HG03139 (cell line): ENCODE results near the gene HRK.

Experiments
- ATAC-seq: cut with Tn5 transposase; IDR thresholded peaks from one replicate; pipeline ENCODE4 v1.9.1; 2021; ENCODE audit not compliant: unreplicated experiment

Gene HRK

DNA sequence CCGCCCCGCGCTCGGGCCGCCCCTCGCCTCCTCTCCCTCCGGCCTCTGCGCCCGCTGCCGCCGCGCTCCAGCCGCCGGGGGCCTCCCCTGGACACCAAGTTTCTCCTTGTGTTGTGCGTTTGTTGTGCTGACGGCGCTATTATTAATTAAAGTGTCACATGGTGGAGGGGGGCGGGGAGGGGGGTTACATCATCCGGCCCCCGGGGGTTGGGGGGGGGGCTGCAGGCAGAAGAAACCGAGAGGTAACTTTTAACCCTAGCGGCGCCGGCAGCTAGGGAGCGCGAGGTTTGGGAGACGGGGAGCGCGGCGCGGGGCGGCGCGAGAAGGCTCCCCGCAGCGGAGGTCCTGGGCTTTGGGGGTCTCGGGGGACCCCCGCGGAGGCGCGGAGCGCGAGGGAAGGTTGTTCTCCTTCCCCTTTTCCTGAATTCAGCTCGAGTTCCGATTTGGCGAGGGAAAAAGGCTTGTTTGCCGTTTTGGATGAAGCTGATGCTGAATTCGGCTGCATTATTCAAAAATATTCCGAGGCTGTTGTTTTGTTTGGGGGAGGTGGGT, at the start of gene HRK:
HRK (minus strand) TSS at position 117 of the 552 bp plus-strand sequence. CDS start 134 bp downstream, outside the sequence.
- no peak for ATAC-seq

DNA sequence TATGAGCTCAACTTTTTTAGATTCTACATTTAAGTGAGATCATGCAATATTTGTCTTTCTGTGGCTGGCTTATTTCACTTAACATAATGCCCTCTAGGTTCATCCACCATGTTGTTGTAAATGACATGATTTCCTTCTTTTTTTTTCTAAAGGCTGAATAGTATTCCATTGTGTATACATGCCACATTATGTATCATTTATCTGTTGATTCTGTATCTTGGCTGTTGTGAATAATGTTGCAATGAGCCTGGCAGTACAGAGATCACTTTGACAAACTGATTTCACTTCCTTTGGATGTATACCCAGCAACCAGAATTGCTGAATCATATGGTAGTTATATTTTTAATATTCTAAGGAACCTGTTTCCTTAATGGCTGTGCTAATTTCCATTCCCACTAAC, 48.6 kb upstream of the HRK start:
- ATAC-seq, result no peak

DNA sequence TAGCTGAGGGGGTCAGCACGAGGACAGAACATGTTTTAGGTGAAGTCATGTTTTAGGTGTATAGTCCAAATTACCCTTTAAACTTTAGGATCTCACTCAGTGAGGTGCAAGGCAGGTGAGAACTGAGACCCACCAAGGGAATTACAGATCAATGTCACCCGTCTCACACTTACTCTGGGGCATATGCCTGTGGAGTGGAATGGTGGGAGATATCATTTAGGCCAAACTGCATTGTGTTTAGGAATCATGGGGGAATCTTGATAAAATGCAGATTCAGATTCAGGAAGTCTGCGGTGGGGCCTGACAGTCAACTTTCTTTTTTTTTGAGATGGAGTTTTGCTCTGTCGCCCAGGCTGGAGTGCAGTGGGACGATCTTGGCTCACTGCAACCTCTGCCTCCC, 47.3 kb upstream of the HRK start:
- no peak for ATAC-seq

DNA sequence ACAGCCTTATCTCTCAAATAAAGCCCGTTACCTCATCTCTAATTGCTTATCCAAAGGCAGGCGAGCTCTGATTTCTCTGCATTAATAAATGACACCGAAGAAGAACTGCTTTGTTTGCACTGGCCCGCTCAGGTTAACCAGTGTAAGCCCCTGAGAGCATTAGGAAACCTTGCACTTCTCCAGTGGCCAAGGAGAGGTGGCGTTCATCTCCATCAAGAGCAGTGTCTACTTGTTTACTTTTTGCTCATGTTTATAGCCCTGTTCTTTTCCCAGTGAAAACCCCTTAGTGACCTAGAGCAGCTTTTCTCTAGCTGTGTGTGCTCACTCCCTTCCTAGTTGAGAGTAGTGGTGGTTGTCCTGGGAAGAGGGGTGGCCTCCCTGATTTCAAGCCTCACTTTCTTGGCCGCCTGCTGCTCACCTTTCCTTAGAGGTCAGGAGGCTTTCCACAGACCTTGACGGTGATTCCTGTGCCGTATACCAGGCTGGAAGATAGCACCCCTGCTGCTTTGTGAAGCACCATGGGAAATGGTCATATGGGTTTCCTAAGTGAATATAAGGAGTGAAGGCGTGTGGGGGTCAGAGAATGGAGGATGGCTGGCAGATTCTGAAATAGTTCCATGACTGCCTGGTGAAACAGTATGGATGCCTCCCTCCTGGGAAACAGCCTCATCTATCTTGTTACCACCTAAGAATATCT, 46.2 kb upstream of the HRK start:
- no peak for ATAC-seq

DNA sequence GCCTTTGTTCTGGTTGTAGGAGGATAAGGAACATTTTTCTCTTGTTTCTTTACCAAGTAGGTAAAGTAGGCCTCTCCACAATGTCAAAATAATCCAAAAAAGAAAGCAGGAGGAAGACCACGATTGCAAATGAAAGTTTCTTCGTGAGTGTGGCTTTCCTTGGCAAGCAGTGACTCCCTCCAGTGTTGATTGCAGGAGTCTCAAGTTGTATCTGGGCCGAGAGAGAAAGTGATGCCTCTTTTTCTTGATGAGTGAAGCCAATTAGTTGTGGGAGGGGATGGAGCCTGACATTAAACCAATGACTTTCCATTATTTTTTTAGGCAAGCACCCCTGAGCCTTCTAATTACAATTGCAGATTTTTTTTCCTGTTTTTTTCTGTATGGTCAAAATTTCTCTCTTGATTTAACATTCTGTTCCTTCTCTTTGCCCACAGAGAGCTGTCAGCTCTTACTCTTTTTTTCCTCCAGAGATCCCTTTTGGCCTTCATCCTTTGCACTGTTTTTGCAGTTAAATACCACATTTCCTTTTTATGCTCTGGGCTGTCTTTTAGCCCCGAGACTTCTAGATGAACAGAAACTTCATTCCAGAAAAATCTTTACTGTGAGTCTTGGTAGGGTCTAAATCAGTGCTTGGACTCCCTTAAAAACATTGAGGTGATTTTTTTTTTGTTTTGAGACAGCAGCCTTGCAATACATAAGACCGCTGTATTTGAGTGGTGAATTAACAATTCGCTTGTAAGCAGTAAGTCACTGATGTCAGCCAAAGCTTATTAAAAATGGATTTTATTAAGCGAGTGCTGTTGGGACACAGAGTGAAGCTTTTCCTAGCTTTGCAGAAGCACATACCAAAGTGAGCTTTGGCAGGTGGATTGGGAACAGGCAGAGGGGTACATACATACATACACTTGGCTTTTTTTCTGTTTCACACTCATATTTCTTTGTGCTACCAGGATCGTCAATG, 45.3 kb upstream of the HRK start:
- no peak for ATAC-seq

DNA sequence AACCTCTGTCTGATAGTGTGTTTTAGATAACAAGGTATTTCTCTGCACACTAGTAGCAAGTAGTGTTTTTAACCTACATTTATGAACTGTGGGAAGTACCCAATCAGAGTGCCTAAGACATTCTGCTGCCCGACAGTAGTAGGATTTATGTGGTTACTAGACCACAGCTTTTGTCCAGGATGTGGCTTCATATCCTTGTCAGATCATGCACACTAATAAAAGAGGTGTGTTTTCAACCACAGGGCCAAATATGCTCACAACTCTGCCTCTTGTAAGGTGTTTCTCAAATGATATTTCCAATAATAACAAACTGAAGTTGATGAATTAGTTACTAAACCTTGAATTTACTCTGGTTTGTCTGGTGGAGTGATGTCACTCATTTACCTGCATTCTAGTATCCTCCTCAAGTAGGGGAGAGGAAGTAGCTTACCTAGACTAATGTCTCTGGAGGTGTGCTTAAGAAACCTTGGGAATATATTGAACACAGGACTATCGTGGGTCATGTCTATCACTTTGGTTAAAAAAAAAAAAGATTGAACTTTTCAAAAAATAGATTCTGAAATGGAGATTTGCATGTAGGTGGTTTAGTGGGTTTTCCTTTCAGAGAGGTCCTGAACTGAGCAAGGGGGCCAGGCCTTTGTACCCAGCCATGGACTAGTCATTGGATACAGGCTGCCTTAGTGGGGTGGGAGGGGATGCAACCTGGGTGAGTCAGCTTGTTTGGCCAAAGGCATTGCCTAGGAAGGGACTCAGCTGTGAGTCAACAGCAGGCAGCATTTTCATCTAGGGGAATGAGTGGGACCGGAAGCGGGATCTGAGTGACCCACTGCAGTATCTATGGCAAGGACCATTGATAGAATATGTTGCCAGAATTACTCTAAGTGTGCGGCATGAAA, 43.6 kb upstream of the HRK start:
- ATAC-seq, result peak; percentile 78

DNA sequence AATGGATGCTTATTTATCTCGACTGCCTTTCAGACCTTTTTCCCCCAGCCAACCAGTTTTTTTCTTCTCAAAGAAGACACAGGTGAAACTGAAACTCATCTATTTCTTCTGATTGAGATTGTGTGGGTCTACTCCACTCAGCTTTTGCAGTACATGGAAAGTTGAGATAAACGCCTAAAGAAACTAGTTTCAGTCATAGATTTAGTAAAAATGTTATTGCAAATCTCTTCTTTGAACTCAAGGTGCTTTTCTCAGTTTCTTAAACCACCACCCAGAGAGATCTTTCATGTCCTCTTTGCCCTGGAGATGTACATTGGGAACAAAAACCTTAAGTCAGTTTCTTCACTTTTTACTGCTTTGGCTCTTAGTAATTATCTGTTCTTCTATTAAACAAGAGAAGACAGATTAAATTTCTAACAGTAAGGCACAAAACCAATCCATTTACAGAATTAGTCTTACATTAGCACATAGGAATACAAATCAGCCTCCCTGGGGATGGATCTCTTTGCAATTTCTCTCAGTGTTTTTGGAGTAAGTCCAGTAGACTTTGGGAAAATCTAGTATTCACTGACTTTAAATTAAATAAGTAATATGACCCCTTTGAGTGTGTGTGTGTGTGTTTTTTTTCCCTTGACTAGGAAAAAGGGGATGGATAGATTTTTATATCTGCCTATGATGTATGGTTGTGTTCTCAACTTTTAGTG, 41.1 kb upstream of the HRK start:
- ATAC-seq, result peak; percentile 37

DNA sequence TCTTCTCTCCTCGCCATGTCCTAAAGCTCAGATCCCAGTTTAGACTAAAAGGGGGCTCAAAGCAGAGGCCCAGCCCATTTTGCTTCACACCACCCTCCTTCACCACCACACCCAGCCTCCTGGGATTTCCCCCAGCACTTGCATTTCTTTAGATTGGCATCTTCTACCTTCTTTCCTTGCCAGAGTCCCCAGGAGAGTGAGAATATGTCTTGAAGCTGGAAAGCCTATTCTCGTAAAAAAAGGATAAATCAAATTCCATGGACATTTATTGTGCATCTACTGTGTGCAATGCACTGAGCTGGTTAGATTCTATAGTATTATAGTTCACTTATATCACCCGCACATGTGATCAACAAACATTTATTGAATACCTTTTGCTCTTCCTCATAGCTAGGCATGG, 39.7 kb upstream of the HRK start:
- no peak for ATAC-seq

DNA sequence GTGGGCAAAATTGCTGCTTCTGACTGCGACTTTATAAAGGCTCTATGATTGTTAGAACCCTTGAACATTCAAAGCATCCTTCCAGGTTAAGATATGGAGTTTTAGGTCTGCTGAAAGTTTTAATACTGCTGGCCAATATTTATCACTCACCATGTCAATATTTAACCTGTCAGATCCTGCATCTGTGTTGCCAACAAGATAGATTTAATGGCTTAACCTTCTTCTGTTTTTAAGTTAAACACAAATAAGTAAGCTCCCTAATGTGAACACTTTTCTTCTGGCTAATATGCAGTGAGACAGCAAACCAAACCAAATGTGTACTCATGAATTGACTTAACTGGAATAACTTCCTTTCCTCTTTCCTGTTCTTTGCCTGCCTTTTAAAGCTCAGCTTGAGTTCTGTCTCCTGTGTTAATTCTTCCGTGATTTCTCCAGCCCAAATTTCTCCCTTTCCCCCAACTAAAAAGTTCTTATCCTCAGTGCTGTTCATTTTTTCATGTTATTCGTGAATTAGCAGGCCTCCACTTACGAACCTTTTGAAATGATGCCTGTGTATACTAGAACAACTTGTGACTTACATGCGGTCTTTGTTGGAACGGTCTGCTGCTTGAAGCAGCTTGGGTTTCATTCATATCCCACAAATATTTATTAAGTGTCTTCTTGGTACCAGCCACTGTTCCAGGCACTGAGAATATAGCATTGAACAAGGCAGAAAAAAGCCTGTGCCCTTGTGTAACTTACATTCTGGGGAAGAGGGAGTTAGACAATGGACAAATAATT, 38.7 kb upstream of the HRK start:
- no peak for ATAC-seq

DNA sequence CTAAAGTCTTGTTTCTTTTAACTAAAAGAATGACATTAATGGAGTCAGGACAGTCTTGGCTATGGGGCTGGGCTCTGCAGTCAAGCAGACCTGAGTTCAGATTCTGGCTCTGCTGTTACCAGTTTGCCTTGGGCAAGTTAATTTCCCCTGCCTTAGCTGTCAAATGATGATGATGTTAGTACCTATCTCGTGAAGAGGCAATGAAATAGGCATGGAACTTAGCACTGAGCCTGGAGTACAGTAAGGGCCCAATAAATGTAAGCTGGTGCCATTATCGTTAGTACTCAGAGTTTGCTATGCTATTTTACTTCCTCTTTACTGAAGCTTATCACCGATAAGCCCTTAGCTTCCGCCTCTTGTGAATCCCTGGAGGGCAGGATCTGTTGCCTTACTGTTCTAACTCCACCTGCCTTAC, 38.0 kb upstream of the HRK start:
- no peak for ATAC-seq

DNA sequence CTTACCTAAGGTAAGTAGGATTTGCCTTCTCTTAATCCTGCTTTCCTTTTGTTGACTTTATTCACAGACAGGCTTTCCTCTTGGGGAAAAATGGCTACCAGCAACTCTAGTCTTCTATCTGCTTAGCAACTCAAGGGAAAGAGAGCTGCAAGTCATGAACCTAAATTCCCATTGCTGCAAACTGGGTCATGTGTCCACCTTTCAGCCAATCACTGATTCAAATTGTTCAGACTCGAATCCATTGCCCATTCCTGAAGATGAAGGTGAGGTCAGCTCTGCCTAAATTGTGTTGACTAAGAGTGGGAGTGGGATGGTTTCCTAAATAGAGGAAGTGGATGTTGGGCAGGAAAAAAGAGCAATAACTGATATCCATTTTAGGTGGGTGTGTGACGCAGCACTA, 37.2 kb upstream of the HRK start:
- ATAC-seq, result no peak

DNA sequence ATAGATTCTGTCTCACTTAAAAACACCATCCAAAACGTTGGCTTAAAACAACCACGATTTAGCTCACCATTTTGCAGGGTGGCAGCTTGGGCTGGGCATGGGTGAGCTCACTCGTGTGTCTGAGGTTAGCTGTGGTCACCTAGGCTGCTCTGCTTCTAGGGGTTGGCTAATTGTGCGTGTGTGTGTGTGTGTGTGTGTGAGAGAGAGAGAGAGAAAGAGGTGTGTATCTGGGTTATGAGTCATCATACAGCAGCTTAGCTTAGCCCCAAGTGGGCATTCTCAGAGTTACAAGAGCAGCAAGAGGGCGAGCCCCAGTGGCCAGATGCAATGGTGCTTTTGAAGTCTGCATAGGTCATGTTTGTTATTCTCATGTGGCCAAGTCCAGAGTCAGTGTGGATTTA, 35.5 kb upstream of the HRK start:
- ATAC-seq, result peak; percentile 84

DNA sequence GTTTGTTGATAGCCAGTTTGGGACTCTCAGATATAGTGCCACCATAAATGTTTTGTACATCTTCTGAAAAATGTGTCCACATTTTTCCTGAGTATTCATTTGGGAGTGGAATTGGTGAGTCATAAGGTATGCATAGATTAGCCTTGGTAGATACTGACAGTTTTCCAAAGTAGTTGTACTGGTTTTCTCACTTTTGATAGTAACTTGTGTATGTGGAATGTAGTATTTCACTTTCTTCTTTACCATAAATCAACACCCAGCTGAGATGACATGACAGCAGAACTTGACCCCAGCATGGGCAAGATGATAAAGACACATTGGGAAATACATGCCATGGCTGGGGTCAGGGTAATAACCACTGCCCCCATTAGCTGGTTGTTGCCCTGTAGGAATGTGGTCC, 34.9 kb upstream of the HRK start:
- no peak for ATAC-seq

DNA sequence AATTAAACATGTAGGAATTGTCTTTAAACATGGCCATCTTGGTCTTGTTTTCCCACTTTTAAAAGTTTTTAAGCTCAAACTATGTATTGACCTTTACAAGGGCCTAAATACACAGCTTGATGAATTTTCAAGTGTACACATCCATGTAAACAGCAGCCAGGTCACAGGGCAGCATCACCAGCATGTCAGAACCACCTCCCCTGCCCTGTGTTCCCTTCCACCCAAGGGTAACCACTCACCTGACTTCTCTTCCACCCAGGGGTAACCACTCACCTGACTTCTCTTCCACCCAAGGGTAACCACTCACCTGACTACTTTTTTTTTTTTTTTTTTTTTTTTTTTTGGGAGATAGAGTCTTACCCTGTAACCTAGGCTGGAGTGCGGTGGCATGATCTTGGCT, 34.1 kb upstream of the HRK start:
- no peak for ATAC-seq

DNA sequence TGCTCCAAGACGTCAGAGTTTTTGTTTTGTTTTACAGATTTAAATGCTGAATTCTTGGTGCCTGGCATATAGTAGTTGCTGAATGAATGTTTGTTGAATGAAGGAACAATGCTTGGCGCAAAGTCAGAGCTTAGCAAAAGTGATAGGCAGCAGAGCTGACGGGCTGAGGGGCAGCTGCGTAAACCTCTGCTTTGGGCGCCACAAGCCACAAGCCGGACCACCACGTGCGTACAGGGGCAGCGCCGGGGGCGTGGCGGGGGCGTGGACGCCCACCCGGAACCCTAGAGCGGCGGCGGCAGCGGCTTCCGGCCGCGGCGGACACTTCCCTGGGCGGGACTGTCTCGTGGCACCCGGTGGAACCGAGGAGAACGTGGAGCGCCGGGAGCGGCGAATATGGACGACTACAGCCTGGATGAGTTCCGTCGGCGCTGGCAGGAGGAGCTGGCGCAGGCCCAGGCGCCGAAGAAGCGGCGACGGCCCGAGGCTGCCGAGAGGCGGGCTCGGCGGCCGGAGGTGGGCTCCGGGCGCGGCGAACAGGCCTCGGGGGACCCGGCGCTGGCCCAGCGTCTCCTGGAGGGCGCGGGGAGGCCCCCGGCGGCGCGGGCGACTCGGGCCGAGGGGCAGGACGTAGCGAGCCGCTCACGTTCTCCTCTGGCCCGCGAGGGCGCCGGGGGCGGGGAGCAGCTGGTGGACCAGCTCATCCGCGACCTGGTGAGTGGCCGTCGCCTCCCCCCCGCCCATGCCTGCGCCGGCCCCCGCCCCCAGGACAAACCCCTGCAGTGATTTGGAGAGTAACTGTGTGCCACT, 29.6 kb upstream of the HRK start, which contains the start of gene FBXW8:
FBXW8 (plus strand) TSS at position 306 of the 807 bp plus-strand sequence; CDS start at position 394, 88 bp downstream.
- peak; percentile 83 for ATAC-seq

DNA sequence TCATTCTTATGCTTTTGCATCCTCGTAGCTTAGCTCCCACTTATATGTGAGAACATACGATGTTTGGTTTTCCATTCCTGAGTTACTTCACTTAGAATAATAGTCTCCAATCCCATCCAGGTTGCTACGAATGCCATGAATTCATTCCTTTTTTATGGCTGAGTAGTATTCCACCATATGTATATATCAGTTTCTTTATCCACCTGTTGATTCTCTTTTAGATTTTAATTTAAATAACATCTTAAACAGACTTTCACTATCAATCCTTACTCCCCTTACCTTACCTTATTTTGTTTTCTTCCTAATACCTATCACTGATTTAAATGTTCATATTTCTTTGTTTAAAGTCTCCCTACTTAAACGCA, 29.0 kb upstream of the HRK start:
- no peak for ATAC-seq

DNA sequence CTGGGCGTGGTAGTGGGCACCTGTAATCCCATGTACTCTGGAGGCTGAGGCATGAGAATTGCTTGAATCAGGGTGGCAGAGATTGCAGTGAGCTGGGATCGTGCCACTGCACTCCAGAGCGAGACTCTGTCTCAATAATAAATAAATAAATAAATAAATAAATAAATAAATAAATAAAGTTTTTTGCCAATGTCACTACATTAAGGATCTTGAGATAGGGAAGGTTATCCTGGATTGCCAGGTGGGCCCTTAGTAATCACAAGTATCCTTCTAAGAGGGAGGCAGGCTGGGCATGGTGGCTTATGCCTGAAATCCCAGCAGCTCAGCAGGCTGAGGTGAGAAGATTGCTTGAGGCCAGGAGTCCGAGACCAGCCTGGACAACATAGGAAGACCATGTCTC, 25.0 kb upstream of the HRK start:
- ATAC-seq, result no peak

DNA sequence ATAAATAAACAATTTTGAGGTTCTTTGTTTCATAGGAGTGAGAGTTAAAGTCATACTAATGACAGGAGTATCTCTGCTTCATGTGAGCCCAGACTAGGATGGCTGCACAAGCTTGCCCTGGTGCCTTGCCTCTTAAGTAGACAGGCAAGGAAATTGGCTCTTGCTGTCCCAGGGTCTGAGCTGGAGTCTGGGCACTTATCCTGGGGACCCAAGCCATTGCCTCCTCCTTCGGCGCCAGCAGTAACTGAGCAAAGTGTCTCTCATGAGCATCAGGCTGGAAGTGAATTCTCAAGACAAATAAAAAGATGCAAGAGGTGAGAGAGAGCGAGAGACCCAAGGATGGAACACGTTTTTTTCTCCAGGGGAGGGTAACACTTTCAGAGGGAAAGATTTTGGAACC, 22.6 kb upstream of the HRK start:
- no peak for ATAC-seq

DNA sequence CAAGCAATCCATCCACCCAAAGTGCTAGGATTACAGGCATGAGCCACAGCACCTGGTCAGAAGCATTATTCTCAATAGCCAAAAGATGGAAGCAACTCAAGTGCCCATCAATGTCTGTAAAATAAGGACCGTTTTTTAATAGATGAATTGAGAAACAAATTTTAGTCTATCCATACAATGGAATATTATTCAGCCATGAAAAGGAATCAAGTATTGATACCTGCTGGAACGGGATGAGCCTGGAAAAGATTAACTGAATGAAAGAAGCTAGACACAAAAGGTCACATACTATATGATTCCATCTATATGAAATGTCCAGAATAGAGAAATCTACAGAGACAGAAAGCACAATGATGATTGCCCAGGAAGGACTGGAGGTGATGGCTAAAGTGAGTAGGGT, 20.4 kb upstream of the HRK start:
- ATAC-seq, result no peak
